ENCODE data around the gene WNT4. TPM values are rescaled to one million over a fixed set of nuclear protein-coding genes. Genes with fewer than 3 reads are reported as not detected.

Gene WNT4
- total RNA-seq: under 0.01 TPM in 1 of 2 replicates, not detected in the other

GRCh38 chr1:22143065-22144033 is at the start of gene WNT4:
WNT4 (minus strand) TSS chr1:22143097; CDS start chr1:22142922, 175 bp downstream.
- Histone ChIP-seq H2AFZ (ENCODE audit: low read length) (no peak within 1 kb of the TSS), H3K27me3 (ENCODE audit: insufficient read depth, low read length) (peaks cover 47% of the 10 kb centered on the region), H4K20me1 (ENCODE audit: insufficient read depth, low read length) (peaks cover 21% of the 10 kb centered on the region), H3K27ac (ENCODE audit: low read depth, low read length) (no peak within 1 kb of the TSS), H3K4me1 (ENCODE audit: insufficient read depth, low read length) (no peaks in the 10 kb centered on the region), H3K9me3 (ENCODE audit: low read depth, low read length) (no peaks in the 10 kb centered on the region), H3K4me3 (ENCODE audit: insufficient read depth, low read length) (peak within 1 kb of the TSS; percentile 40), H3K4me2 (ENCODE audit: insufficient read depth, low read length) (peak within 1 kb of the TSS; percentile 36), H3K79me2 (ENCODE audit: insufficient read depth, low read length) (no peaks in the 10 kb centered on the region), H3K36me3 (ENCODE audit: insufficient read depth, low read length) (no peaks in the 10 kb centered on the region)
- TF ChIP-seq CTCF (IDR thresholded peaks at IDR 0.05; ENCODE audit: extremely low read depth, low read depth, low read length): no peak
- peak; percentile 98 for DNase-seq (ENCODE audit: insufficient read length, low spot score, missing footprints)

DNA sequence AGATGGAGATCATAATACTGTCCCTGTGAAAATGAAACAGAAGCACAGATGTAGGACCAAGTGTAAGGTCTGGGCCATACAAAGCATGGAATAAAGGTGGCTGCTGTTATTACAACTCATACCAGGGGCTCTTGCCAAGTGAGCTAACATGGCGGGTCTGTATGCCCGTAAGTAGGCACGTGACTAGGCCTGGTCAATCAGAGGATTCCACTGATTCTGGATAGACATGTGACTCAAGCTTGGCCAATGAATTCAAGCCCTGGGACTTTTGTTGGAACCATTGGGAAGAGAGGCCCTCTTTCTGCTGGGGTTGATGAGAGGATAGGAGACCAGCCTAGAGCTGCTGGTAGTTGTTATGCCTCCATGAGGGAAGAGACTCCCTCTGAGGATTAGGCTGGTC is 47.8 kb upstream of the WNT4 start:
- H3K79me2 ChIP-seq (ENCODE audit: insufficient read depth, low read length): no peaks in the 10 kb centered on the region
- H4K20me1 ChIP-seq (ENCODE audit: insufficient read depth, low read length): no peaks in the 10 kb centered on the region
- H3K27me3 ChIP-seq (ENCODE audit: insufficient read depth, low read length): peaks cover 6% of the 10 kb centered on the region
- no peak for TF ChIP-seq CTCF (IDR thresholded peaks at IDR 0.05; ENCODE audit: extremely low read depth, low read depth, low read length)
- no peak overlapping the region for H3K4me2 ChIP-seq (ENCODE audit: insufficient read depth, low read length)
- H3K9me3 ChIP-seq (ENCODE audit: low read depth, low read length): no peaks in the 10 kb centered on the region
- no peak overlapping the region for H3K27ac ChIP-seq (ENCODE audit: low read depth, low read length)
- no peak overlapping the region for H2AFZ ChIP-seq (ENCODE audit: low read length)
- no peaks in the 10 kb centered on the region for H3K4me1 ChIP-seq (ENCODE audit: insufficient read depth, low read length)
- H3K4me3 ChIP-seq (ENCODE audit: insufficient read depth, low read length): no peak overlapping the region
- DNase-seq (ENCODE audit: insufficient read length, low spot score, missing footprints): no peak
- H3K36me3 ChIP-seq (ENCODE audit: insufficient read depth, low read length): no peaks in the 10 kb centered on the region

DNA sequence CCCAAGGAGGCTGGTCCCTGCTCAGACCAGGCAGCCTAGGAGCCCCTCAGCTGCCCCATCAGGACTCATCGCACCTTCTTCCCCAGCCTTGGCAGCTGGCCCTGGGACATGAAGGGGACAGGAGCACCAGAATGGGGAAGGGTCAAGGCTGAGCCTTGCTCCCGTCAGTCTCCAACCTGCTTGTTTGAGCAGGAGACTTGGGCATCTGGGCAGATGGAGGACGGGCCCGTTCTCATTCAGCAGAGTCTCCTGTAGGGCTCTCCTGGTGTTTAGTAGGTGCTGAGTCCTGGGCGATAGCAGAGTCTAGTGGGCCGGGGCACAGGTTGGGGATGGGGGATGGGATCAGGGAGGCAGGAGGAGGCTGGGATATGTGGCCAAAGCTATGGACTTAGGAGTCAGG is 47.4 kb upstream of the WNT4 start:
- Histone ChIP-seq H3K4me2 (ENCODE audit: insufficient read depth, low read length) (no peak overlapping the region), H4K20me1 (ENCODE audit: insufficient read depth, low read length) (no peaks in the 10 kb centered on the region), H3K36me3 (ENCODE audit: insufficient read depth, low read length) (no peaks in the 10 kb centered on the region), H3K4me1 (ENCODE audit: insufficient read depth, low read length) (no peaks in the 10 kb centered on the region), H3K27me3 (ENCODE audit: insufficient read depth, low read length) (peaks cover 11% of the 10 kb centered on the region), H3K4me3 (ENCODE audit: insufficient read depth, low read length) (no peak overlapping the region), H3K9me3 (ENCODE audit: low read depth, low read length) (no peaks in the 10 kb centered on the region), H3K79me2 (ENCODE audit: insufficient read depth, low read length) (no peaks in the 10 kb centered on the region), H3K27ac (ENCODE audit: low read depth, low read length) (no peak overlapping the region), H2AFZ (ENCODE audit: low read length) (no peak overlapping the region)
- no peak for DNase-seq (ENCODE audit: insufficient read length, low spot score, missing footprints)
- TF ChIP-seq CTCF (IDR thresholded peaks at IDR 0.05; ENCODE audit: extremely low read depth, low read depth, low read length): no peak

- Histone ChIP-seq H3K4me3 (ENCODE audit: insufficient read depth, low read length) (no peak overlapping the region), H3K27me3 (ENCODE audit: insufficient read depth, low read length) (peaks cover 17% of the 10 kb centered on the region)
- TF ChIP-seq CTCF (IDR thresholded peaks at IDR 0.05; ENCODE audit: extremely low read depth, low read depth, low read length): no peak
Measured at GRCh38 chr1:22189619-22190018, 46.7 kb upstream of the WNT4 start.

More at GRCh38 chr1:22189619-22190018, 46.7 kb upstream of the WNT4 start:
- no peaks in the 10 kb centered on the region for H4K20me1 ChIP-seq (ENCODE audit: insufficient read depth, low read length)
- no peak overlapping the region for H3K27ac ChIP-seq (ENCODE audit: low read depth, low read length)
- no peak overlapping the region for H3K4me2 ChIP-seq (ENCODE audit: insufficient read depth, low read length)
- no peaks in the 10 kb centered on the region for H3K36me3 ChIP-seq (ENCODE audit: insufficient read depth, low read length)
- no peak overlapping the region for H2AFZ ChIP-seq (ENCODE audit: low read length)
- no peak for DNase-seq (ENCODE audit: insufficient read length, low spot score, missing footprints)
- H3K9me3 ChIP-seq (ENCODE audit: low read depth, low read length): no peaks in the 10 kb centered on the region
- H3K4me1 ChIP-seq (ENCODE audit: insufficient read depth, low read length): no peaks in the 10 kb centered on the region
- no peaks in the 10 kb centered on the region for H3K79me2 ChIP-seq (ENCODE audit: insufficient read depth, low read length)

Measured in osteoblast (primary cell).